T-cell (primary cell): ENCODE measurements around the gene PLXNA2. TPM values are rescaled to one million over a fixed set of nuclear protein-coding genes. Genes with fewer than 3 reads are reported as not detected.

Source experiments
- ATAC-seq, 4 experiments: fragments of 200-7000 bp in 3 of 4; fragments of 150-1000 bp in 1 of 4; cut with Tn5 transposase; replicated peaks in 1 of 4; 1 replicate in 3 of 4; 2 replicates in 1 of 4; pipeline ENCODE4 v1.10.0; 2021; ENCODE audit warnings: moderate library complexity in 3 of 4, mild to moderate bottlenecking in 2 of 4, moderate number of reproducible peaks in 1 of 4
- CTCF ChIA-PET, 2 donors: fragments of 300-600 bp; sonication (Branson Sonifier 250); formaldehyde crosslinking; loops; one replicate each; lab custom pipeline; 2022; ENCODE audit warnings: antibody characterized with exemption in 2 of 2; lab: Charles Lee
- POLR2A ChIA-PET, 2 donors: fragments of 300-600 bp; sonication (Branson Sonifier 250); formaldehyde crosslinking; loops; one replicate each; lab custom pipeline; 2022; ENCODE audit warnings: antibody characterized with exemption in 2 of 2; lab: Charles Lee
- DNase-seq, 35 experiments: peaks; one replicate each; pipeline versions ENCODE4 v3.0.0 to v3.0.0-alpha.2; 2013 to 2023
- H3K27ac ChIP-seq: one replicate; pipeline ENCODE4 v1.5.1; 2013; ENCODE audit warnings: low read length
- H3K27me3 ChIP-seq, 2 experiments: replicated peaks in 1 of 2; 1 replicate in 1 of 2; 2 replicates in 1 of 2; pipeline versions ENCODE4 v1.6.1 to v1.7.0; 2013; ENCODE audit warnings: low read length in 1 of 2, mixed read lengths in 1 of 2; ENCODE audit not compliant: control insufficient read depth in 2 of 2, insufficient read depth in 2 of 2; ENCODE audit errors: extremely low read depth in 1 of 2
- H3K36me3 ChIP-seq, 2 donors: 1 replicate in 1 of 2; 2 replicates in 1 of 2; pipeline versions ENCODE4 v1.6.1 to v1.7.0; 2013; ENCODE audit warnings: low read length in 1 of 2; ENCODE audit not compliant: control insufficient read depth in 2 of 2, insufficient read depth in 1 of 2; ENCODE audit errors: extremely low read depth in 1 of 2
- H3K4me1 ChIP-seq, 2 experiments: 1 replicate in 1 of 2; 2 replicates in 1 of 2; pipeline versions ENCODE4 v1.6.1 to v1.7.0; 2013; ENCODE audit warnings: low read length in 2 of 2, mixed read lengths in 1 of 2; ENCODE audit not compliant: insufficient read depth in 2 of 2, control insufficient read depth in 1 of 2; ENCODE audit errors: extremely low read depth in 1 of 2
- H3K4me3 ChIP-seq, 2 donors: 1 replicate in 1 of 2; 2 replicates in 1 of 2; pipeline versions ENCODE4 v1.5.1 to v1.7.0; 2013; ENCODE audit warnings: mild to moderate bottlenecking in 2 of 2, low read length in 1 of 2, moderate library complexity in 1 of 2; ENCODE audit not compliant: control insufficient read depth in 1 of 2; ENCODE audit errors: extremely low read depth in 1 of 2
- H3K9me3 ChIP-seq: 2 replicates; pipeline ENCODE4 v1.7.0; 2013
- H3K27ac Mint-ChIP-seq, 2 donors: one replicate each; pipeline ENCODE4 v1.8.0; 2020 to 2021; ENCODE audit warnings: mild to moderate bottlenecking in 2 of 2, mixed read lengths in 2 of 2
- H3K27me3 Mint-ChIP-seq, 2 donors: one replicate each; pipeline ENCODE4 v1.8.0; 2021 to 2022; ENCODE audit warnings: mixed read lengths in 2 of 2
- H3K36me3 Mint-ChIP-seq: one replicate; pipeline ENCODE4 v1.8.0; 2021; ENCODE audit warnings: mixed read lengths
- H3K4me1 Mint-ChIP-seq, 3 donors: one replicate each; pipeline ENCODE4 v1.8.0; 2020 to 2022; ENCODE audit warnings: mixed read lengths in 3 of 3, mild to moderate bottlenecking in 1 of 3
- H3K4me3 Mint-ChIP-seq, 3 donors: one replicate each; pipeline ENCODE4 v1.8.0; 2020 to 2022; ENCODE audit warnings: mild to moderate bottlenecking in 3 of 3, mixed read lengths in 3 of 3, moderate library complexity in 3 of 3
- H3K9me3 Mint-ChIP-seq, 3 donors: one replicate each; pipeline ENCODE4 v1.8.0; 2020 to 2022; ENCODE audit warnings: mixed read lengths in 3 of 3
- WGBS: methylation state at CpG from one replicate; pipeline ENCODE4 v1.1.5; 2013; ENCODE audit warnings: missing lambda C conversion rate; ENCODE audit not compliant: insufficient coverage; 5-methylcytosine and 5-hydroxymethylcytosine counted together
- total RNA-seq, 35 experiments: library from RNA in 6 of 35; stranded (reverse) in 6 of 35; fragments of 120-200 nt in 1 of 35; gene quantifications; one replicate each; pipeline versions ENCODE4 v1.2.1 to v1.2.4 and lab custom pipeline; 2013 to 2026

PLXNA2 gene
- total RNA-seq, 5 donors from 2014 or later (not counting 1 experiment from before 2014, with no cell fraction given): 1.3 to 2.6 (median 2.2) TPM

DNA sequence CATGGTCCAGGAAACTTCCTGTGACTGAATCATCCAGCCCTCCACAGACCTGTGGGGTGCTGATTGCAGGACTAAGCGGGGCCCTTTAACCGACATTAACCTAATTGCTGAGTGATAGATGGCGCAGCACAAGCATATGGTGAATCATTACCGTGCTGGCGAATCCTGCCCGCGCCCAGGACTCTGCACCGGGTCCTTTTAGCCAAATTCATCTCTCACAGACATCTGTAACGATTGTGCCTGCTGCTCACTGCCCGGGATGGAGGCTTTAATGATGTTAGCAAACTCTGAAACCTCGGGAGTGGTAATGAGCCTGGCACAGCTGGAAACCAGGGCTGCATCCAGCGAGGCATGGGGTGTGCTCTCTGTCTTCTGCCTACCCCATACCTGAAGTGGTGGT, 185.9 kb downstream of the PLXNA2 start:
- H3K4me1 ChIP-seq: no peaks in the 10 kb centered on the region
- Mint-ChIP-seq H3K36me3 (no peaks in the 10 kb centered on the region), H3K27me3 (peaks cover 8 to 15% of the 10 kb centered on the region in 2 donors), H3K9me3 (no peaks in the 10 kb centered on the region), H3K4me3 (no peak overlapping the region), H3K27ac (no peak overlapping the region), H3K4me1 (no peaks in the 10 kb centered on the region)
- ChIA-PET POLR2A (no interaction called here), CTCF (no interaction called here)
- H3K36me3 ChIP-seq: no peaks in the 10 kb centered on the region
- H3K9me3 ChIP-seq: no peaks in the 10 kb centered on the region
- H3K27me3 ChIP-seq: peaks cover 0 to 39% of the 10 kb centered on the region in 2 experiments
- no peak for DNase-seq
- H3K4me3 ChIP-seq: no peak overlapping the region
- WGBS: 85% methylated on average over 4 of the region's 12 CpGs
- ATAC-seq: no peak
- H3K27ac ChIP-seq: no peak overlapping the region

GRCh38 chr1:208057056-208057455, 187.1 kb downstream of the PLXNA2 start:
- Histone ChIP-seq H3K27ac (no peak overlapping the region), H3K9me3 (no peaks in the 10 kb centered on the region), H3K4me1 (no peaks in the 10 kb centered on the region), H3K4me3 (no peak overlapping the region), H3K27me3 (peaks cover 0 to 33% of the 10 kb centered on the region in 2 experiments), H3K36me3 (no peaks in the 10 kb centered on the region)
- POLR2A ChIA-PET: no interaction called here
- ATAC-seq (no peak), DNase-seq (no peak)
- no peaks in the 10 kb centered on the region for H3K4me1 Mint-ChIP-seq
- 80% methylated on average over 1 of the region's 2 CpGs for WGBS
- H3K27me3 Mint-ChIP-seq: peaks cover 8 to 11% of the 10 kb centered on the region in 2 donors
- no peaks in the 10 kb centered on the region for H3K36me3 Mint-ChIP-seq
- no peak overlapping the region for H3K4me3 Mint-ChIP-seq
- H3K27ac Mint-ChIP-seq: no peak overlapping the region
- H3K9me3 Mint-ChIP-seq: no peaks in the 10 kb centered on the region
- CTCF ChIA-PET: no interaction called here

DNA sequence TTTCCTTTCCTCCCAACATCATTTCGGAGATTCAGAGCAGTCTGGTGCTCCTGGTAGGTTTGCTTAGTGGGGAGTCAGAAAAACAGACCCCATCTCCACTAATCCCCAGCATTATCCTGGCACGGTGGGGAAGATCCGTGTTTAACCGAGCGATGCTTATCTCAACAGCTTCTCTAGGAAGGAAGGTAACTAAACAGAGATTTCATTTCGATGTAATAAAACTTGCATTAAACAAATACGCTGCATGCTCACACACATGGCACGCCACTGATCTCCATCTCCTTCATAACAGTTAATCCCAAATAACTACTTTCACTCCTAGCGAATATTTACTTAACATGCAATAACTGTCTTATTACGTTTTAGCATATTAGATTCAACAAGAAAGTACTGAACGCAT, 188.6 kb downstream of the PLXNA2 start:
- Mint-ChIP-seq H3K36me3 (no peaks in the 10 kb centered on the region), H3K4me3 (no peak overlapping the region), H3K27ac (no peak overlapping the region), H3K27me3 (peaks cover 8 to 15% of the 10 kb centered on the region in 2 donors), H3K4me1 (no peaks in the 10 kb centered on the region), H3K9me3 (no peaks in the 10 kb centered on the region)
- Histone ChIP-seq H3K36me3 (no peaks in the 10 kb centered on the region), H3K4me3 (no peak overlapping the region), H3K27ac (no peak overlapping the region), H3K9me3 (no peaks in the 10 kb centered on the region), H3K27me3 (peaks cover 0 to 34% of the 10 kb centered on the region in 2 experiments), H3K4me1 (no peaks in the 10 kb centered on the region)
- DNase-seq (no peak), ATAC-seq (no peak)
- CTCF ChIA-PET: no interaction called here
- 100% methylated on average over 4 of the region's 11 CpGs for WGBS
- POLR2A ChIA-PET: no interaction called here

GRCh38 chr1:208054911-208055379, 189.2 kb downstream of the PLXNA2 start:
- ChIA-PET POLR2A (no interaction called here), CTCF (no interaction called here)
- Histone ChIP-seq H3K9me3 (no peaks in the 10 kb centered on the region), H3K4me3 (no peak overlapping the region), H3K27me3 (peaks cover 0 to 28% of the 10 kb centered on the region in 2 experiments), H3K36me3 (no peaks in the 10 kb centered on the region), H3K4me1 (no peaks in the 10 kb centered on the region), H3K27ac (no peak overlapping the region)
- Mint-ChIP-seq H3K27ac (no peak overlapping the region), H3K27me3 (peaks cover 8 to 15% of the 10 kb centered on the region in 2 donors), H3K9me3 (no peaks in the 10 kb centered on the region), H3K4me1 (no peaks in the 10 kb centered on the region), H3K4me3 (no peak overlapping the region), H3K36me3 (no peaks in the 10 kb centered on the region)
- DNase-seq (no peak), ATAC-seq (no peak)
- WGBS: 52% methylated on average over 7 of the region's 13 CpGs

- H3K36me3 ChIP-seq: no peaks in the 10 kb centered on the region
- Mint-ChIP-seq H3K4me3 (no peak overlapping the region), H3K9me3 (no peaks in the 10 kb centered on the region), H3K27me3 (peaks cover 6 to 15% of the 10 kb centered on the region in 2 donors), H3K4me1 (no peaks in the 10 kb centered on the region), H3K36me3 (no peaks in the 10 kb centered on the region), H3K27ac (no peak overlapping the region)
- H3K9me3 ChIP-seq: no peaks in the 10 kb centered on the region
- WGBS: 76% methylated on average over 5 of the region's 6 CpGs
- H3K4me3 ChIP-seq: no peak overlapping the region
- ChIA-PET CTCF (no interaction called here), POLR2A (no interaction called here)
- ATAC-seq (no peak), DNase-seq (no peak)
- H3K27ac ChIP-seq: no peak overlapping the region
- no peaks in the 10 kb centered on the region for H3K4me1 ChIP-seq
- peaks cover 0 to 25% of the 10 kb centered on the region in 2 experiments for H3K27me3 ChIP-seq
These were observed 189.7 kb downstream of the PLXNA2 start for GRCh38 chr1:208054485-208054884.

DNA sequence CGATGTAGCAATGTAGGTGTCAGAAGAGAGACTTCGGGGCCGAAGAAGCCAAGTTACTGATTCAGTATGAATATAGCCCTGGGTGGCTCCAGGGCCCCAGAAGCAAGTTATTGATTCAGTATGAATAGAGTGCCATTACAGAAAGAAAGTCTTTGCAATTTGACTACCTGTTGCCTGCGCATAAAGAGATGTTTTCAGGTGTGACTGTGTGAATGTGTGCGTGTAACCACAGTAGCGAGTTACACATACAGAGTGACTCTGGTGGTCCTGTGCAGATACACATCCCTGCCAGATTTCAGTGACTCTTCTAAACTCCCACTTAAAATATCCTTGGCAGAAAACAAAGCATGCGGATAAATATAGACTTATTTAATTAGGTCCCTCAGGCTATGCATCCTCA, 190.5 kb downstream of the PLXNA2 start:
- H3K4me1 Mint-ChIP-seq: no peaks in the 10 kb centered on the region

More for the DNA sequence above, 190.5 kb downstream of the PLXNA2 start:
- Histone ChIP-seq H3K4me3 (no peak overlapping the region), H3K9me3 (no peaks in the 10 kb centered on the region), H3K27ac (no peak overlapping the region), H3K4me1 (peaks cover 0 to 2% of the 10 kb centered on the region in 2 experiments), H3K36me3 (no peaks in the 10 kb centered on the region), H3K27me3 (peaks cover 0 to 26% of the 10 kb centered on the region in 2 experiments)
- H3K27me3 Mint-ChIP-seq: peaks cover 2 to 11% of the 10 kb centered on the region in 2 donors
- WGBS: 88% methylated on average over 4 of the region's 7 CpGs
- no peak overlapping the region for H3K4me3 Mint-ChIP-seq
- no peaks in the 10 kb centered on the region for H3K9me3 Mint-ChIP-seq
- no peak for ATAC-seq
- no peaks in the 10 kb centered on the region for H3K36me3 Mint-ChIP-seq
- no peak for DNase-seq
- ChIA-PET POLR2A (no interaction called here), CTCF (no interaction called here)
- H3K27ac Mint-ChIP-seq: no peak overlapping the region
